ENCODE measurements around the gene CREBBP.
"Not testable (repeated sequence)": the region's sequence is repeated elsewhere in the genome, so short reads cannot be mapped to it uniquely, and the experiment has no call there.

The CREBBP gene

DNA sequence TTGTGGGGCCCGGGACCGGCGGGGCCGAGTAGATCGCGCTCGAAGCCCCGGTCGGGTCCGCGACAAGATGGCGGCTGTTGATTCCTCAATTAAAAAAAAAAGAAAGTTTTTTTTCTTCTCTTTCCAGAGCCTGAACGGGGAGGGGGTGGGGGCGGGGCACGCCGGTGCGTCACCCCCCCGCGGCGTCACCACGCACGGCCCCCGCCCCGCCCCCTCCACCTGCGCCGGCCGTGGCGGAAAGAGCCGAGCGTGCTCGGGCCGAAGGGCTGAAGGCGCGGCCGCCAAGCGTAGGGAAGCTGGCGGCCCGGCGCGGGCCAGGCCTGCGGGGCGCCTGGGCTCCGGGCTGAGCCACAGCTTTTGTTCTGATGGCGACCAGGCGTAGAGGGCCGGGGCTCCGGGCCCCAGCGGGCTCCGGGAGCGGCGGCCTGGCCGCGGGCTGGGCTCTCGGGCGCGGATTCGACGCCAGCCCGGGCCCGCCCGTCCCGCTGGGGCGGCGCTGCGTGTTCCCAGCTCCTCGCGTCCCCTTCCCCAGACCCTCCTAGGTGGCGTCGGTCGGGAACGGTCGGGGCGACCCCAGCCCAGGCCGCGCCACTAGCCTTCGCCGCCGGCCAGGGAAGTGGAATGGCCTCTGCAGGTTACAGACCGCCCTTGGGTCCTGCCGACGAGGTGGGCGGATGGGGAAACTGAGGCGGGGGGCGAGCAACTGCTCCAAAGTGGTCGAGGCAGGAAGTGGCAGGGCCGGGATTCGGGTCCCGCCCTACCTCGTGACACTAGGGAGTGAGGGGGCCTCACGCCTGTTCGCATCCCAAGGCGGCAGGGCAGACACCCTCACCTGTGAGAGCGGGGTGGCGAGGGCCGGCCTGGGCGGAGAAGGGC is at the start of gene CREBBP:
TSS of gene CREBBP (minus strand) at position 91 of the 876 bp plus-strand sequence. CDS start 797 bp downstream, outside the sequence.
- peak; percentile 85 for DNase-seq (ENCODE audit: low read depth)

DNA sequence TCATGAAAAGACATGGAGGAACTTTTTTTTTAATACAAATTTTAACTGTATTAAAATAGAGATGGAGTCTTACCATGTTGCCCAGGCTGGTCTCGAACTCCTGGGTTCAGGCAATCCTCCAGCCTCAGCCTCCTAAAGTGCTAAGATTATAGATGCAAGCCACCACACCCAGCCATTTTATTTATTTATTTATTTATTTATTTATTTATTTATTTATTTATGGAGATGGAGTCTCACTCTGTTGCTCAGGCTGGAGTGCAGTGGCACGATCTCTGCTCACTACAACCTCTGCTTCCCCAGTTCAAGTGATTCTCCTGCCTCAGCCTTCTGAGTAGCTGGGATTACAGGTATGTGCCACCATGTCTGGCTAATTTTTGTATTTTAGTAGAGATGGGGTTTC is 46.6 kb upstream of the CREBBP start:
- not testable (repeated sequence) for DNase-seq (ENCODE audit: low read depth)

DNA sequence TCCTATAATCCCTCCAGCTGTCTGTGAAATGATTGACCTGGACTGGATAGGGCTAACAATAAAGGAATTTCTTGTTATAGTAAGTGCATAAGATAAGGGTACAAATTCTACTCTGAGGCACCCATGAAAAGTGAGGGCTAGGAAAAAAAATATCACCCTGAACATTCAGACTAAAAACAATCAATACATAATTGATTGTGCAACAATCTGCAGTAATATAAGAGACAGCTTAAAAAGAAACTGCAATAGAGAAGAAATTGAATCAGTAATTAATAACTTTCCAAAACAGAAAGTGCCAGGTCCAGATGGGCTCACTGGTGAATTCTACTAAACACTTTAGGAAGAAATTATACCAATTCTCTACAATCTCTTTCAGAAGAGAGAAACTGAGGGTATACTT is 44.2 kb upstream of the CREBBP start:
- DNase-seq (ENCODE audit: low read depth) = no peak

DNA sequence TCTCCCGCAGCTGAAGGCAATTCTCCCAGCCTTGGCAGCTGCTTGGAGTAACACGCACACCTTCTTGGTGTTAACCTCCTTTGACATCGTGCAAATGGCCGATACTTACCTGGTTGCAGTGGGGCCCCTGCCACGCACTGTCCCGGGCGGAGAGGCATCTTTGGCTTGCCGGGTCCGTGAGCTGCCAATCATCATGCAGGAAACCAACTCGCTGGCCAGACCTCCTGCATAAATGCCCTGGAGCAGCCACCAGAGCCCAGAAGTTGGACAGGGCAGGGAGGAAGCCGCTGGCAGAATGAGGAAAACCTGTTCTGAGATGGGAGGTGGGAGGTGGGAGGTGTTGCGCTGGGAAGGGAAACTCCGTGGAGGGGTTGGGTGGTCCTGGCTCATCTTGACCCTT is 41.7 kb upstream of the CREBBP start:
- DNase-seq (ENCODE audit: low read depth) = no peak

- DNase-seq (ENCODE audit: low read depth) = no peak
Measured at GRCh38 chr16:3920206-3920605, 39.7 kb upstream of the CREBBP start.

DNA sequence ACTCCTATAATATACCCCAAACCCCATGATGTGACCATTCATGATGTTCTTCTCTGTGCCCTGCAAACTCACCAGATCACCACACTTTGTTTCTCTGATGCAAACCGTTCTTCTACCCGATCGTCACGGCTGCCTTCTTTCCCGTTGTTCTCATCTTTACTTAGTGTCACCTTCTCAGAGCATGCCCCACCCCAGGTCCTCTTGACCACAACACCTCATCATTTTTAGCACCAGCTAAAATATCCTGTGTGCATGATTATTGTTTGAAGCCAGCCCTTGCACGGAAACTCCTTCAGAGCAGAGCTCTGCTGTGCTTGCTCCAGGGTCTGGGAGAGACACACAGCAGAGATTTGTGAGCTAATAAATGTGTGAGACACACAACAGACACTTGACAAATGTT is 38.9 kb upstream of the CREBBP start:
- DNase-seq (ENCODE audit: low read depth) = no peak

DNA sequence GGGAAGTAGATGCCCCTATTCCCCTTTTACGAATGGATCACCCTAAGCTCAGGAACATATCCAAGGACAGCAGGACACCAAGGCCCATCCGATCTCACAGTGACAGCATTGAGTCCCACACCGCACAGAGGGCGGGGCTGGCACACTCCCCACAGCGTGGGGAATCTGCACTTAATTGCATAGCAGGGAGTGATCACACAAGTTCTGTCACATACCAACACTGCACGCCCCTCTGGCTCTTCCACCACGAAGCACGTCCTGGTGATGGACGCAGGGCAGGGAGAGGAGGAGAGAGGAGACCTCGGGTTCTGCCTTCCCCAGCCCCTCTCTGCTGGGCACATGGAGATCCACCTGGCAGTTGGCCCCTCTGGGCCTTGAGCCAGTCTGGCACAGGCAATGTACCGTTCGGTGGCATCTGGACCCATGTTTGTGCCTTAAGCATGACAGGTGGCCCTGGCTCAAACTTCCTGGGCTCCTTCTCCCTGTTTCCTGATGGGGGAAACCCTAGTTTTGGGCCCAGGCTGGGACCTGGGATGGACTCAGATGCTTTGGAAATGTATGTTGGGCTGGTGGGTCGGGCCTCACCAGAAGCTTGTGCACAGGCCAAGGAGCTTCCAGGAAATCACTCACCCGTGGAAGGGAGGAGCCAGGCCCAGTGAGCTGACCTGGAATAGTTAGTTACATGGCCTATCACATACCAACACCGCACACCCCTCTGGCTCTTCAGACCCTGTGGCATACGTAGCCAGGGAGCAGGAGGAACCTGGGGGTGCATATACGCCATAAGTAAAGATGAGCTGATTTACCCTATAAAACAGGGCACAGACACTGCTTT is 35.1 kb upstream of the CREBBP start:
- no peak for DNase-seq (ENCODE audit: low read depth)

DNA sequence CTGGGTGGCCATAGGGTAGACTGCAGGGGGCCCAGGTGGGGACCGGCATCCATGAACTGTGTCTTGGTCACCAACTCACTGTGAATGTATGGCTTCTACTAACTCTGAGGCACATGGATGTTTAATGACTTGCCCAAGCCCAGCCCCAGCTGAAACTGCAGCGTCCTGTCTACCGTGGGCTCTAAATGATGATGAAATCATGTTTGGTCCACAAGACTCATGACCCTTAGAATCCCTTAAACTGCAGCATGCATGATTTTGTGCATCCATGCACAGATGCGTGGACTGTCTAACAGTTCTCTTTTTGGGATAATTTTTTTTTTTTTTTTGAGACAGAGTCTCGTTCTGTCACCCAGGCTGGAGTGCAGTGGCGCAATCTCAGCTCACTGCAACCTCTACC is 32.4 kb upstream of the CREBBP start:
- no peak for DNase-seq (ENCODE audit: low read depth)

DNA sequence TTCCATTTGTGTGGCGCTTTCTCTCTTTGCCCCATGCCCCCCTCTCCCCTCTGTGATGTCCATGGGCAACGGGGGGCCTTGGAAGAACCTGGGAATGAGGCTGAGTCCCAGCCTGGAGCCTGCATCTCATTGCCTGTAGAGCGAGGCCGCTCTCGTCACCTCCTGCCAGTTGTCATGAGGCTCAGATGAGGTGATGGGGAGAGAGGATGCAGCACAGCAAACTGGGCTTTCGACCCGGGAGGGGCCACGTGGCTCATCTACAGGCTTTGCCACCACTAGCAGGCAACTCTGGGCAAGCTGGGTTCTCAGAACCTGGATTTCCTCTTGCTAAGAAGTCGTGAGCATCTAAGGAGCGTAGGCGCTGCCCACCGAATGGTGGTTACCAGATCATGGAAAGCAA is 31.9 kb upstream of the CREBBP start:
- no peak for DNase-seq (ENCODE audit: low read depth)

GRCh38 chr16:3911741-3912140 is 31.2 kb upstream of the CREBBP start:
- not testable (repeated sequence) for DNase-seq (ENCODE audit: low read depth)

DNA sequence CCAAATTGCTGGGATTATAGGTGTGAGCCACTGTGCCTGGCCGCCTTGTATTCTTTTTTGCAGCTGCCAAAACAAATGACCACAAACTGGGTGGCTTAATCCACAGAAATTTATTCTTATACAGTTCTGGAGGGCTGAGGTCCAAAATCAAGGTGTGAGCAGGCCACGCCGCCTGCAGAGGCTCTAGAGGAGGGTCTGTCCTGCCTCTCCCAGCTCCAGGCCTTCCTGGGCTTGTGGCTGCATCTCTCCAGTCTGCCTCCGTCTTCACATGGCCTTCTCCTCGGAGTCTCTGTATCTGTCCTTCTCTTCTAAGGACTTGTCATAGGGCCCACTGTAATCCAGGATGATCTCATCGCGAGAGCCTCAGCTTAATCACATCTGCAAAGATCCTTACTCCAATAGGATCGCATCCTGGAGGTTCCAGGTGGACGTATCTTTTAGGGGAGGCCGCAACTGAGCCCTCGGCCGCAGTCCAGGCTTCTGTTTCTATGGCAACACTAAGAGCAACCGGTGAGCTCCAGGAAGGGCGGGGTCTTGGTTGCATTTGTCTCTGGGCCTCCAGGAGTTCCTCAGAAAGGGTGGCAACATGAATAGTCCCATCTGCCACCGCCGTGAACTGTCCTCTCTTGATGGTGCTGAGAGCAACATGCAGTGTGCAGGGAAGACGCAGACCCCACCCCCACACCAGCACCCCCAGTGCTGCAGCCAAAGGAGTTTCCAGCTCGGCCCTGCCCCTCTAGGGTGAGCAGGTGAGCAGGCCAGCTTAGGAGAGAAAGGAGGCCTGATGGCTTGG is 29.5 kb upstream of the CREBBP start:
- DNase-seq (ENCODE audit: low read depth) = no peak

DNA sequence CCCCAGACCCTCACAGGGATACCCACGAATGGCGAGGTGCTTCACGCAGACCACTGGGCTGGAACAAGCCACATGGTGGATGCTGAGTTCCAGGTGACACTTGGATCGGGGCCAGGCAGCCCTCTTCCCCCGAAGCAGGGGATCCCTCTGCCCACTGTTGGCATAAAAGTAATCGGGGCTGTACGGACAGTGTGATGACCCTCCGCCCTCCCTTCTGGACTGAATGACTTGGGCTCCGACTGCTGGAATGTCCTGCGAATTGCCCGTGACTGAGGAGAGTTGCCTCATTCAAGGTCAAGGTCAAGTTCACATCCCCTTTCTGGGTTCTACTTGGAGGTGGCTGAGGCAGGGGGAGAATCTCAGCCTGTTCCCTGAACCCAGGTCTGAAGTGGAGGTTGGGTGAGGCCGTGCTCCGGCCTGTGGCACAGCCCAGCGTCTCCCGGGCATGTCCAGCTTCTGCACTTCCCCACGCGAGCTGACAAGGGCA is 28.5 kb upstream of the CREBBP start:
- DNase-seq (ENCODE audit: low read depth) = no peak

- DNase-seq (ENCODE audit: low read depth) = no peak
Measured at GRCh38 chr16:3907586-3907985, 27.1 kb upstream of the CREBBP start.

DNA sequence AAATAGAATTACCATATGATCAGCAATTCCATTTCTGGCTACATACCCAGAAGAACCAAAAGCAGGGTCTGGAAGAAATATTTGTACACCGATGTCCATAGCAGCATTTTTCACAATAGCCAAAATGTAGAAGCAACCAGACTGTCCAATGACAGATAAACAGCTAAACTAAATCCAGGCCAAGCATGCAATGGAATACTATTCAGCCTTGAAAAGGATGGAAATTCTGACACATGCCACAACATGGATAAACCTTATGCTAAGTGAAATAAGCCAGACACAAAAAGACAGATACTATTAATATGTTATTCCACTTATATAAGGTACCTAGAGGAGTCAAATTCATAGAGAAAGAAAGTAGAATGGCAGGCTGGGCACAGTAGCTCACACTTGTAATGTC is 25.9 kb upstream of the CREBBP start:
- no peak for DNase-seq (ENCODE audit: low read depth)

DNA sequence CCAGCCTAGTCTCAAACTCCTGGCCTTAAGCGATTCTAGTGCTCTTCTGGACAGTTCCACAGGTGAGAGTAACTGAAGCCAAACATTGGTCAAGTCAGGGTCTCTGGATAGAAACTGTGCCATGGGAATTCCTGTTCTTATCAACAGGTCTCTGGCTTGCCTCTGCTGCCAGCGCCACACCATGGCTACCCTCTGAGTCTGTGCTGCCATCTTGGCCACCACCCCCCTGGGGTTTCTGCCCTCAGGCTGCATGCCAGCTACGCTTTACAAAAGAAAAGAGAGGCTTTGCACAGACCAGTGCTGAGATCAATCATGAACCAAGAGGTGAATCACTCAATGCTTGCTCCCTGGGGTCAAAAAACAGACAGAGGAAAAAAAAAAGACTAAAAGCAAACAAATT is 24.4 kb upstream of the CREBBP start:
- DNase-seq (ENCODE audit: low read depth) = no peak

- DNase-seq (ENCODE audit: low read depth) = no peak
Measured at GRCh38 chr16:3890091-3890490, 9.6 kb upstream of the CREBBP start.

DNA sequence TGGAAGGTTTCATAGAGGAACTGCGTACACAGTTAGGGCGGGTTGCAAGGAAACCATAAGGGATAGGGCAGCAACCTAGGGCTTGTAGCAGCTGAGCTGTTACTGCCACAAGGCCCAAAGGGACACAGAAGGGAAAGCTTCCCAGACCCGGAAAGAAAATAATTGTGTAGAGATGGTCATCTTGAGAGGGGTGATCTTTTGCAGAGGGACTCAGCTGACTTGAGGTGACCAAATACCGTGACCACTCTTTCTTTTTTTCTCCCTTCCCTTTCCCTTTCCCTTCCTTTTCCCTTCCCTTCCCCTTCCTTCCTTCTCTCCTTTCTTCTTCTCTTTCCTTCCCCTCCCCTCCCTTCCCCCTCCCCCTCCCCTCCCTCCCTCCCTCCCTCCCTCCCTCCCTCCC is 8.5 kb upstream of the CREBBP start:
- DNase-seq (ENCODE audit: low read depth) = no peak

- DNase-seq (ENCODE audit: low read depth) = not testable (repeated sequence)
Measured at GRCh38 chr16:3885999-3886398, 5.5 kb upstream of the CREBBP start.

GRCh38 chr16:3884398-3884797 is 3.9 kb upstream of the CREBBP start:
- DNase-seq (ENCODE audit: low read depth) = no peak

- DNase-seq (ENCODE audit: low read depth) = no peak
Measured at GRCh38 chr16:3882531-3882930, 2.0 kb upstream of the CREBBP start.

DNA sequence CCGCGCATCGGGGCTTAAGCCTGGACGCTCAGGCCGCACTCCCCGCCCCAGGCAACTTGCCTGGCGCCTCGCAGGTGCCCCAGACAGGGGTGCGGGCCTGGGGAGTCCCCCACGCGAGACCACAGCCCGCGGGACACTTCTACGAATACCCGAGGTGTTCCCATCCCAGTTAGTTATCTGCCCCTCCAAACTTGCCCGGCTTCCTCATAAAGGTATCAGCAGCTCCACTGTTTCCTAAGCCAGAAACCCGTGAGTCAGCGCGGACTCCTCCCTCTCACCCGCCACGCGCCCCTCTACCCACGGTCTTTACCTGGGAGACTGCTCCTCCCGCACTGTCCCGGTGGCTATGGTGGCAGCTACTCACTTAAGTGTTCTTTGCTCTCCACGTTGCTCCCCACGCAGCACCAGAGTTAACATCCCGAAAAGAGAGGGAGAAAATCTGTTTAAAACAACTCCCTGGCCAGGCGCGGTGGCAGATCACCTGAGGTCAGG is 1.0 kb upstream of the CREBBP start:
- no peak for DNase-seq (ENCODE audit: low read depth)
